GM12864 (cell line): ENCODE data around the gene WDTC1.

Experiments used
- DNase-seq: peaks from one replicate; pipeline ENCODE4 v3.0.0-alpha.2; 2011; ENCODE audit warnings: low read depth
- H3K4me3 ChIP-seq: 2 replicates; pipeline ENCODE4 v1.5.1; 2011; ENCODE audit warnings: mild to moderate bottlenecking, low read depth, low read length, control low read depth
- TF ChIP-seq, protein P1 (sequence below): IDR thresholded peaks from 2 replicates; pipeline ENCODE4 v1.5.1; 2011; ENCODE audit warnings: low read depth, mild to moderate bottlenecking, moderate library complexity, low read length, control low read depth, inconsistent platforms; ENCODE audit errors: missing control alignments

The WDTC1 gene

GRCh38 chr1:27356277-27356618, 121.8 kb downstream of the WDTC1 start:
- DNase-seq, result no peak
- TF ChIP-seq, protein P1, sequence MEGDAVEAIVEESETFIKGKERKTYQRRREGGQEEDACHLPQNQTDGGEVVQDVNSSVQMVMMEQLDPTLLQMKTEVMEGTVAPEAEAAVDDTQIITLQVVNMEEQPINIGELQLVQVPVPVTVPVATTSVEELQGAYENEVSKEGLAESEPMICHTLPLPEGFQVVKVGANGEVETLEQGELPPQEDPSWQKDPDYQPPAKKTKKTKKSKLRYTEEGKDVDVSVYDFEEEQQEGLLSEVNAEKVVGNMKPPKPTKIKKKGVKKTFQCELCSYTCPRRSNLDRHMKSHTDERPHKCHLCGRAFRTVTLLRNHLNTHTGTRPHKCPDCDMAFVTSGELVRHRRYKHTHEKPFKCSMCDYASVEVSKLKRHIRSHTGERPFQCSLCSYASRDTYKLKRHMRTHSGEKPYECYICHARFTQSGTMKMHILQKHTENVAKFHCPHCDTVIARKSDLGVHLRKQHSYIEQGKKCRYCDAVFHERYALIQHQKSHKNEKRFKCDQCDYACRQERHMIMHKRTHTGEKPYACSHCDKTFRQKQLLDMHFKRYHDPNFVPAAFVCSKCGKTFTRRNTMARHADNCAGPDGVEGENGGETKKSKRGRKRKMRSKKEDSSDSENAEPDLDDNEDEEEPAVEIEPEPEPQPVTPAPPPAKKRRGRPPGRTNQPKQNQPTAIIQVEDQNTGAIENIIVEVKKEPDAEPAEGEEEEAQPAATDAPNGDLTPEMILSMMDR, result no peak
- peak overlapping the region; percentile 52 for H3K4me3 ChIP-seq

DNA sequence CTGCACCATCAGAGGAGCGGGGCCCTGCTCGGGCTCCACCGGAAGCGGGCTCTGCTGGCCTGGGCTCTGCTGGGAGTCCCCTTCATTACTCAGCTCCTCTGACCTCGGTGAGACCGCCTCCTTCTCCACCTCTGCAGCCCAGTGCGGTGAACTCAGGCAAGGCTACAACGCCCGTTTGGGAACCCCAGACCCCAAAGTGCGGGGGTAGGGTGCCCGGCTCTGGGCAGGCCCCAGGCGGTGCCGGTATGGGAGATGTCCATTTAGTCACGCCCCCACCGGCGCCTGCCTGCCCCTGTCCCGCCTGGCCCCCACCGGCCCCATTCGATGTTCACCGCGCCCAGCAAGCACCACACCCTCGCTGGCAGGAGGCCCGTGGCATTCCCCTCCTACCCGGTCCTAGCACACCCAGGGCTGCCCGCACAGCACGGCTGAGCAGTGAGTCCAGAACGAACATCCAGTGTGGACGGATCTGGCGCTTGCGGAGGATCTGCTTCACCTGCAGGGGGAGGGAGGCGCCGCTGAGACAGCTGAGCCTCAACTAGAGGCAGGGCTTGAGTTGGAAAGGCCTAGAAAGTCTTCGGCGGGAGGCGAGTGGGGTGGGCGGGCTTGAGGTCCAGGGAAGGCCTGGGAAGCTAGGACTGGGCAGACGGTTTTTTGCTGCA, 122.3 kb downstream of the WDTC1 start:
- TF ChIP-seq, protein P1, result peak; percentile 36
- no peak for DNase-seq
- peak overlapping the region; percentile 52 for H3K4me3 ChIP-seq

GRCh38 chr1:27357281-27358037, 123.0 kb downstream of the WDTC1 start:
- TF ChIP-seq, protein P1, result peak; percentile 97
- no peak for DNase-seq
- peak overlapping the region; percentile 52 for H3K4me3 ChIP-seq
